Mammary epithelial cell (primary cell): ENCODE results near the gene CLASRP.

Source experiments
- CTCF ChIP-seq, 2 donors: IDR thresholded peaks in 1 of 2; conservative IDR thresholded peaks in 1 of 2; 2 replicates each; pipeline ENCODE4 v1.5.1; 2011 to 2012; ENCODE audit warnings: inconsistent platforms in 2 of 2, low read length in 2 of 2, mild to moderate bottlenecking in 2 of 2, control low read depth in 1 of 2, low read depth in 1 of 2; ENCODE audit not compliant: insufficient read depth in 1 of 2; ENCODE audit errors: extremely low read depth in 1 of 2
- EZH2 ChIP-seq: IDR thresholded peaks from 2 replicates; pipeline ENCODE4 v1.6.1; 2012; ENCODE audit warnings: low read length, inconsistent platforms, borderline replicate concordance

- TF ChIP-seq CTCF (conservative IDR thresholded peaks at IDR 0.05 in 1 of 2, IDR thresholded peaks at IDR 0.05 in 1 of 2; ENCODE audit: extremely low read depth in 1 of 2, insufficient read depth in 1 of 2, low read depth in 1 of 2, low read length in 2 of 2) (no peak), EZH2 (no peak)
Measured at GRCh38 chr19:45107621-45108150, 68.8 kb downstream of the CLASRP start.
